Upper lobe of left lung (tissue), 6 donors: ENCODE results near the gene TMEM239. TPM values are rescaled to one million over a fixed set of nuclear protein-coding genes. Genes with fewer than 3 reads are reported as not detected.

Experiments used
- ATAC-seq, 2 donors: fragments of 200-7000 bp; cut with Tn5 transposase; one replicate each; pipeline ENCODE4 v1.9.1; 2022; ENCODE audit warnings: mild to moderate bottlenecking in 2 of 2, moderate library complexity in 2 of 2; ENCODE audit not compliant: low FRiP score in 2 of 2
- DNase-seq, 2 donors: peaks; one replicate each; pipeline ENCODE4 v3.0.0-alpha.2; 2019 to 2020
- H3K27ac ChIP-seq, 4 donors: fragments of 200-600 bp; sonication (generic); one replicate each; pipeline ENCODE4 v1.5.1; 2016 to 2019
- H3K27me3 ChIP-seq, 4 donors: fragments of 200-600 bp; sonication (generic); one replicate each; pipeline ENCODE4 v1.5.1; 2017 to 2019
- H3K36me3 ChIP-seq, 4 donors: fragments of 200-600 bp; sonication (generic); one replicate each; pipeline ENCODE4 v1.5.1; 2016 to 2019
- H3K4me1 ChIP-seq, 4 donors: fragments of 200-600 bp; sonication (generic); one replicate each; pipeline ENCODE4 v1.5.1; 2018 to 2019
- H3K4me3 ChIP-seq, 4 donors: fragments of 200-600 bp; sonication (generic); one replicate each; pipeline ENCODE4 v1.5.1; 2017 to 2019; ENCODE audit warnings: mild to moderate bottlenecking in 2 of 4, moderate library complexity in 1 of 4
- H3K9me3 ChIP-seq, 4 donors: fragments of 200-600 bp; sonication (generic); one replicate each; pipeline ENCODE4 v1.5.1; 2018 to 2019
- CTCF ChIP-seq, 6 experiments: fragments of 450-650 bp in 4 of 6; fragments of 200-600 bp in 2 of 6; sonication (generic) in 2 of 6; IDR thresholded peaks; one replicate each; pipeline ENCODE4 v1.5.1; 2016 to 2019; ENCODE audit warnings: antibody characterized with exemption in 6 of 6
- EP300 ChIP-seq, 4 donors: sonication (generic); formaldehyde crosslinking; IDR thresholded peaks; one replicate each; pipeline ENCODE4 v1.5.1; 2017; ENCODE audit warnings: antibody characterized with exemption in 4 of 4, control low read depth in 2 of 4
- POLR2A ChIP-seq, 4 donors: fragments of 450-650 bp; IDR thresholded peaks; one replicate each; pipeline ENCODE4 v1.5.1; 2016 to 2017; ENCODE audit warnings: antibody characterized with exemption in 4 of 4, mild to moderate bottlenecking in 2 of 4
- POLR2AphosphoS5 ChIP-seq, 2 donors: sonication (generic); formaldehyde crosslinking; IDR thresholded peaks; one replicate each; pipeline ENCODE4 v1.5.1; 2017; ENCODE audit warnings: antibody characterized with exemption in 2 of 2
- WGBS, 2 donors: methylation state at CpG; one replicate each; pipeline ENCODE4 v1.1.5; 2017 to 2018; 5-methylcytosine and 5-hydroxymethylcytosine counted together
- total RNA-seq, 6 donors: library from RNA; depleted of rRNA in 4 of 6; stranded (reverse); fragments of >200 nt in 4 of 6; gene quantifications; one replicate each; pipeline versions ENCODE4 v1.1.0 to v1.2.1, GENCODE V29; 2016 to 2021
- donor health status: DM: no; HTN: no; CAD: no; lungs with moderate emphysema.
- donor health status: DM: no; HTN: yes; CAD: no; lungs with severe emphysema.

The TMEM239 gene
- total RNA-seq, 6 donors from 2014 or later, result not detected

DNA sequence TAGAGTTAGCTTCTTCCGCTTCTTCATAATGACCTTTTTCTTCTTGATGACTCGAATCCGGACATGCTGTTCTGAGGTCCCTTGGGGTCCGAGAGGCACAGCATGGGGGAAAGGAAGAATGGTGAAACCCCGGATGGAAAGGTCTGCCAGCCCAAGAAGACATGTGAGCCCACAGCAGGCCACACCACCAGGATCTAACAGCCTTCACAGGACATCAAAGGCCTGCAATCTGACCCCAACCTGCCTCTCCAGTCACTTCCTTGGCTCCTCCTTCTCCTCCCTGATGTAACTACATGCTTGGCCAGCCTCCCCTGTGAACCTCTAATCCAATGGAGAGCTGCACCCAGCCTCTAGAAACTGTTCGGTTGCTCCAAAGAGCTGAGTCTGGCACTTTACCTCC lies 17.4 kb upstream of the TMEM239 start:
- Histone ChIP-seq H3K36me3 (no peaks in the 10 kb centered on the region), H3K27me3 (peaks cover 0 to 27% (median 9%) of the 10 kb centered on the region in 4 donors), H3K4me1 (peaks cover 14 to 21% (median 18%) of the 10 kb centered on the region in 4 donors), H3K27ac (no peak overlapping the region), H3K4me3 (no peak overlapping the region), H3K9me3 (no peaks in the 10 kb centered on the region)
- no peak for ATAC-seq
- DNase-seq, result no peak
- TF ChIP-seq CTCF (IDR thresholded peaks at IDR 0.05), result no peak
- no peak for TF ChIP-seq EP300 (IDR thresholded peaks at IDR 0.05)
- no peak for TF ChIP-seq POLR2A (IDR thresholded peaks at IDR 0.05)
- no peak for TF ChIP-seq POLR2AphosphoS5 (IDR thresholded peaks at IDR 0.05)
- WGBS, 2 donors, result 72 to 84% methylated on average over 4 to 6 of the region's 6 CpGs

- peak overlapping the region in 1 of 4 donors; percentile 20 for H3K4me3 ChIP-seq
- no peaks in the 10 kb centered on the region for H3K36me3 ChIP-seq
- no peak overlapping the region for H3K27ac ChIP-seq
- H3K4me1 ChIP-seq, result peaks cover 14 to 21% (median 18%) of the 10 kb centered on the region in 4 donors
- no peak for TF ChIP-seq POLR2A (IDR thresholded peaks at IDR 0.05)
- TF ChIP-seq EP300 (IDR thresholded peaks at IDR 0.05), result no peak
- no peaks in the 10 kb centered on the region for H3K9me3 ChIP-seq
- H3K27me3 ChIP-seq, result peaks cover 0 to 27% (median 9%) of the 10 kb centered on the region in 4 donors
- ATAC-seq (no peak), DNase-seq (peak in 1 of 2 donors; percentile 63)
- WGBS, 2 donors, result 46 to 67% methylated on average over 9 of the region's 9 CpGs
Measured at GRCh38 chr20:2799271-2799670, 16.9 kb upstream of the TMEM239 start.

- Histone ChIP-seq H3K9me3 (no peaks in the 10 kb centered on the region), H3K27ac (no peak overlapping the region), H3K27me3 (peaks cover 0 to 33% (median 11%) of the 10 kb centered on the region in 4 donors), H3K4me3 (peak overlapping the region in 3 of 4 donors; percentile 20 to 38 (median 23)), H3K4me1 (peaks cover 14 to 24% (median 18%) of the 10 kb centered on the region in 4 donors), H3K36me3 (no peaks in the 10 kb centered on the region)
- TF ChIP-seq POLR2A (IDR thresholded peaks at IDR 0.05) (no peak), POLR2AphosphoS5 (IDR thresholded peaks at IDR 0.05) (no peak), CTCF (IDR thresholded peaks at IDR 0.05) (no peak), EP300 (IDR thresholded peaks at IDR 0.05) (no peak)
- ATAC-seq (peak in 1 of 2 donors; percentile 62), DNase-seq (peak in 1 of 2 donors; percentile 85)
- 1 to 6% methylated on average over 15 to 60 of the region's 61 CpGs for WGBS, 2 donors
Measured at GRCh38 chr20:2799688-2800520, 16.3 kb upstream of the TMEM239 start.

DNA sequence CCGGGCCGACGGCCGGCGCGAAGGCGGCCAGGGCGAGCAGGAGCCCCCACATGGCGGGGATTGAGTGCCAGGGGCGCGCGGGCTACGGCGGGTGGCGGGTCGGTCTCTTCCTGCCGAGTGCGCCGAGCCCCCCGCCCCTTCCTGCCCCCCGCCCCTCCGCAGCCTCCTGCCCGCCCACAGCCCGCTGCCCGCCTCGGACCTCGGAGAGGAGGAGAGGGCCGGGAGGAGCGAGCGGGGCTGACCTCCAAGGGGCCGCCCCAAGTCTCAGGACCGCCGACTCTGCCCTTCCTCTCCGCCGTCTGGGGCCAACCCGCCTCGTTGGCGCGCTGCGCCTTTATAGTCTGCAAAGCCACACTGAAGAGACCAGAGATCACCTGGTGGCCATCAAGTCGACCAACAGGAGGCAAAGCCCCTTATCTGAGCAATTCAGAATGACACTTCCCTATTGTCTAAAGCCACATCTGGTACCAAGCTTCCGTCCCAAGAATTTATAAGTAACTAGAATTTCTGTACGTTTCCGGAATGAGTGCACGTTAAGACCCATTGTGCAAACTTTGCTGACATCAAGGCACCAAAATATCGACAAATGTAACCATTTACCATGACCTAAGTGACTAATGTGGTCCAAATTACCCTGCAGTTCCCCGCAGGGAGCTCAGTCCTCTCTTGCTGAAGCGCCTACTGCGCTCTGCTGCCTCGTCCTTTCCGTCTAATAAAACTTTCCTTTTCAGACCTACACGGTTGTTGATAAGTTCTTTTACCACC lies 15.5 kb upstream of the TMEM239 start, which contains the start of gene CPXM1:
Gene CPXM1, minus strand, starts transcription at position 107 of the 765 bp plus-strand sequence. Its CDS starts 55 bp downstream, at position 52.
- no peak for TF ChIP-seq POLR2AphosphoS5 (IDR thresholded peaks at IDR 0.05)
- no peak for TF ChIP-seq CTCF (IDR thresholded peaks at IDR 0.05)
- TF ChIP-seq POLR2A (IDR thresholded peaks at IDR 0.05), result no peak
- no peak for TF ChIP-seq EP300 (IDR thresholded peaks at IDR 0.05)
- DNase-seq, result no peak

GRCh38 chr20:2801286-2801728 lies 14.9 kb upstream of the TMEM239 start:
- 5 to 7% methylated on average over 13 of the region's 13 CpGs for WGBS, 2 donors
- no peak overlapping the region for H3K4me3 ChIP-seq
- DNase-seq, result no peak

More for the DNA sequence above, 15.5 kb upstream of the TMEM239 start, which contains the start of gene CPXM1:
- peak in 1 of 2 donors; percentile 75 for ATAC-seq
- peaks cover 14 to 31% (median 18%) of the 10 kb centered on the region in 4 donors for H3K4me1 ChIP-seq
- peaks cover 0 to 40% (median 15%) of the 10 kb centered on the region in 4 donors for H3K27me3 ChIP-seq
- peak within 1 kb of the TSS in 3 of 4 donors; percentile 20 to 38 (median 23) for H3K4me3 ChIP-seq
- H3K36me3 ChIP-seq, result no peaks in the 10 kb centered on the region
- H3K9me3 ChIP-seq, result no peaks in the 10 kb centered on the region
- H3K27ac ChIP-seq, result no peak within 1 kb of the TSS
- 3 to 6% methylated on average over 12 to 24 of the region's 52 CpGs for WGBS, 2 donors

More at GRCh38 chr20:2801286-2801728, 14.9 kb upstream of the TMEM239 start:
- no peak for ATAC-seq
- Histone ChIP-seq H3K4me1 (peaks cover 14 to 31% (median 18%) of the 10 kb centered on the region in 4 donors), H3K27ac (no peak overlapping the region), H3K27me3 (peaks cover 0 to 43% (median 16%) of the 10 kb centered on the region in 4 donors), H3K36me3 (no peaks in the 10 kb centered on the region), H3K9me3 (no peaks in the 10 kb centered on the region)
- TF ChIP-seq EP300 (IDR thresholded peaks at IDR 0.05), result no peak
- no peak for TF ChIP-seq POLR2A (IDR thresholded peaks at IDR 0.05)
- TF ChIP-seq CTCF (IDR thresholded peaks at IDR 0.05), result no peak
- TF ChIP-seq POLR2AphosphoS5 (IDR thresholded peaks at IDR 0.05), result no peak
